HG02870 (cell line): ENCODE measurements around the gene KRT8.
"Not testable (repeated sequence)": the region's sequence is repeated elsewhere in the genome, so short reads cannot be mapped to it uniquely, and the experiment has no call there.

Experiments
- ATAC-seq: cut with Tn5 transposase; IDR thresholded peaks from one replicate; pipeline ENCODE4 v1.9.1; 2021; ENCODE audit warnings: mild to moderate bottlenecking, moderate library complexity; ENCODE audit not compliant: unreplicated experiment

Gene KRT8

DNA sequence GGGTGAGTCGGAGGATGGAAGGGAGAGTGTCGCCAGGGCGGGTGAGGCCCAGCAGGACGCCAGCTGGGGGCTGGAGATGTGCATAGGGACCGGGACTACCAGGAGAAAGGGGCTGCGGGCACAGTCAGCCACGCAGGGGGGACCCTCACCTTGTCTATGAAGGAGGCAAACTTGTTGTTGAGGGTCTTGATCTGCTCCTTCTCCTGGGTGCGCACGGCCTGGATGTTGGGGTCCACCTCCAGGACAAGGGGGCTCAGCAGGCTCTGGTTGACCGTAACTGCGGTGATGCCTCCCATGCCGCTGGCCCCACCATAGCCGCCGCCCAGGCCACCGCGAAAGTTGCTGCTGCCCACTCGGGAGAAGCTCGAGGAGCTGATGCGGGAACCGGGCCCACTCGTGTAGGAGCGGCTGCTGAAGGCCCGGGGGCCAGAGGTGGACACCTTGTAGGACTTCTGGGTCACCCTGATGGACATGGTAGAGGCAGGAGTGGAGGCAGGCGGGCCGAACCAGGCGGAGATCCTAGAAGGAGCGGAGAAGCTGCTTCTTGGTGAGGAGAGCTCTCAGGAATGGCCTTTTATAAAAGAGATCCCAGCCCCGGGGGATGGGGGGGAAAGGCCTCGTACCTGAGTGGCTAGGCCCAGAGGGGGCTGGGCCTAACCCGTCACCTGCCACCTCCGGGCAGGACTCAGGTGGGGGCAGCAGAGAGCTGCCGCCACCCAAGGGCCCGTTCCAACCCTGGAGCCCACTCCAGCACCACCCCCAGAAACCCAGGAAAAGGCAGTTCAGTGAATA lies at the start of gene KRT8:
Gene KRT8 (minus strand): TSS at position 568 of the 792 bp plus-strand sequence. CDS start 95 bp downstream, at position 473.
- not testable (repeated sequence) for ATAC-seq

DNA sequence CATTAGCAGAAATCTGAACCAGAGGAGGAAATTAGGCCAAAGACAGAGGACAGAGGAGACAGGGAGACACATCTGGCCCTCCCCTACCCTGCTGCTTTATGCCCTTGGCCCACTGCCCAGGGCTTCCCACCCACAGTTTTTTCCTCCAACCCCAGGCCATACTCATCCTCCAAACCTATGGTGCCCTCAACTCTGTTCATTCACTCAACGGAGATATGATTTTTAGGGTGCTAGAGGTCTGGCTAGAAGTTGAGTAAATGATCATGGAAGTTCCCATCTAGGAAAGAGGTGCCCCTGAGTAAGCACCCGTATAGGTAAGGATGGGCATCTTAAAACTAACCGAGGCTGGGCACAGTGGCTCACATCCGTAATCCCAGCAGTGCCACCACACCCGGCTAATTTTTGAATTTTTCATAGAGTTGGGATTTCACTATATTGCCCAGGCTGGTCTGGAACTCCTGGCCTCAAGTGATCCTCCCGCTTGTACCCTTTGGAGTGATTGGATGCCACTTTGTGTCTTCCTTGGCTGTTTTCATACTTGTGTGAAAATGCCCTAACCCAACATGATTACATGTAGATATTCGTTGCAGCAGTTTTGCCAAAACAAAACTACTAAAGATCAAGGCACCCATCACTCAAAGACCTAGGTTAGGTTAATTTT lies 48.4 kb upstream of the KRT8 start:
- no peak for ATAC-seq

DNA sequence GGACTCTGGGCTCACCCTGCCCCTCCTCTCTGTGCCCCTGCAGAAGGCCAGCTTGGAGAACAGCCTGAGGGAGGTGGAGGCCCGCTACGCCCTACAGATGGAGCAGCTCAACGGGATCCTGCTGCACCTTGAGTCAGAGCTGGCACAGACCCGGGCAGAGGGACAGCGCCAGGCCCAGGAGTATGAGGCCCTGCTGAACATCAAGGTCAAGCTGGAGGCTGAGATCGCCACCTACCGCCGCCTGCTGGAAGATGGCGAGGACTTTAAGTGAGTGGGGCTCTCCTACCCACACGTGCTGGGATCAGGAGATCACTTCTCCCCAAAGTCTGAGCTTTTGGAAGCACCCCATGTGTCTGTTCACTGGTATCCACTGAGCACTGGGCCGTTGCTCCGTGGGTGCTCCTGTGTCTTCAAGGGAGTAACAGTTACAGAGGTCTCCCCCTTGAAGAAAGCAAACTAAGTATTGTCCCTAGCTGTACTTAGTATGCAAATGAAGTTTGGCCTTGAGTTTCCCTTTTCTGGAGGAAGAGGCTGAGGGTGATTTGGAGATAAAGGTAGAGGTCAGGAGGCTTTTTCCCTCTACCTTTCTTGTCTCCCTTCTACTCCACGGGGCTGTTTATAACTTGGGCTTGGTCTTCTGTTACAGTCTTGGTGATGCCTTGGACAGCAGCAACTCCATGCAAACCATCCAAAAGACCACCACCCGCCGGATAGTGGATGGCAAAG lies 47.4 kb upstream of the KRT8 start:
- no peak for ATAC-seq

DNA sequence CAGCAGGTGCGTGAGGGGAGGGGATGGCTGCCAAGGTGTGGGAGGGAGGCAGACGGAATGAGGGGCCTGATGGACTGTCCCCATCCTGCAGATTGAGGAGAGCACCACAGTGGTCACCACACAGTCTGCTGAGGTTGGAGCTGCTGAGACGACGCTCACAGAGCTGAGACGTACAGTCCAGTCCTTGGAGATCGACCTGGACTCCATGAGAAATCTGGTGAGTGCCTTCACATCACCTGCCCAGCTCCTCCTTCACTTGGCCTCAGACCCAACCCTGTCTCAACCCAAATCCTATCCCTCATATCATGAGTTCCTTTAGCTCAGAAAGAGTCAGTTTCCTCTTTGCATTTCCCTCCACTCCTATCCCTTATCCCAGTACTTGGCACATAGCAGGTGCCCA lies 46.8 kb upstream of the KRT8 start:
- no peak for ATAC-seq

- ATAC-seq = no peak
Measured at GRCh38 chr12:52951126-52951525, 46.2 kb upstream of the KRT8 start.

GRCh38 chr12:52950553-52950952 lies 45.7 kb upstream of the KRT8 start:
- no peak for ATAC-seq

DNA sequence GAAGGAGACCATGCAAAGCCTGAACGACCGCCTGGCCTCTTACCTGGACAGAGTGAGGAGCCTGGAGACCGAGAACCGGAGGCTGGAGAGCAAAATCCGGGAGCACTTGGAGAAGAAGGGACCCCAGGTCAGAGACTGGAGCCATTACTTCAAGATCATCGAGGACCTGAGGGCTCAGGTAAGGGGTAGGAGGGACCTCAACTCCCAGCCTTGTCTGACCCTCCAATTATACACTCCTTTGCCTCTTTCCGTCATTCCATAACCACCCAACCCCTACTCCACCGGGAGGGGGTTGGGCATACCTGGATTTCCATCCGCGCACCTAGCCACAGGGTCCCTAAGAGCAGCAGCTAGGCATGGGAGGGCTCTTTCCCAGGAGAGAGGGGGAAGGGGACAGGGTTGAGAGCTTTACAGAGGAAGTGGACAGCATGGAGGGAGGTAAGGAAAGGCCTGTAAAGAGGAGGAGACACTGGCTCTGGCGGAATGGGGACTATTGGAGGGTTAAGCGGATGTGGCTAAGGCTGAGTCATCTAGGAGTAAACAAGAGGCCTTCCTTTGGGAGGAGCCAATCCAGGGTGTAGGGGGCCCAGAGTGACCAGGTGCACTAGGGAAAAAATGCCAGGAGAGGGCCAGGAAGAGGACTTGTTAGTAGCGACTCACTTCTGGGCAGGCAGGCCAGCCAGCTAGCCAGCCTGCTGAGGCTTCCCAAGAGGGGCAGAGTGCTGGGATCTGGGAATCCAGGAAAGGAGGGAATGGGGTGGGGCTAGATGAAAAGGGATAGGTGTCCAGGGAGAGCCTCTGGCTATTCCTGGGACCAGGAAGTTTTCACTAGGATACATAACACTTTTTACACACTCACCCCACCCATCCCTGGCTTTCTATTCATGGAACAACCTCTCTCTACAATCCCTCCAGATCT lies 44.8 kb upstream of the KRT8 start:
- ATAC-seq = no peak

DNA sequence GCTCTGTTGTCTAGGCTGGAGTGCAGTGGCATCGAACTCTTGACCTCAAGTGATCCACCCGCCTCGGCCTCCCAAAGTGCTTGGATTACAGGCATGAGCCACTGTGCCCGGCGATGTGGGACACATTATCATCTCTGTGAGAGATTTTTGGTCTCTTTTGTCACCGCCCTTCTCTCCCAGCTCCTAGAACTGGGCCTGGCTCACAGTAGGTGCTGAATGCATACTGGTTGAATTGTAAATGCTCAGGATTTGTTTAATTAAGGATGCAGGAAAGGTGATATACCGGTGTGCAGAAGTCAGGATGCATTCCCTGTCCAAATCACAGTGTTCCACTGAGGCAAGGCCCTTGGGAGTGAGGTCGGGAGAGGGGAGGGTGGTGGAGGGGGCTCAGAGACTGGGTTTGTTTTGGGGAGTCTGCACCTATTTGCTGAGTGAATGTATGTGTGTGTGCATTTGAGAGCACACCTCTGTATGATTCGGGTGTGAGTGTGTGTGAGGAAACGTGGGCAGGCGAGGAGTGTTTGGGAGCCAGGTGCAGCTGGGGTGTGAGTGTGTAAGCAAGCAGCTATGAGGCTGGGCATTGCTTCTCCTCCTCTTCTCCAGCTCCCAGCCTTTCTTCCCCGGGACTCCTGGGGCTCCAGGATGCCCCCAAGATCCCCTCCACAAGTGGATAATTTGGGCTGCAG lies 43.0 kb upstream of the KRT8 start:
- no peak for ATAC-seq

DNA sequence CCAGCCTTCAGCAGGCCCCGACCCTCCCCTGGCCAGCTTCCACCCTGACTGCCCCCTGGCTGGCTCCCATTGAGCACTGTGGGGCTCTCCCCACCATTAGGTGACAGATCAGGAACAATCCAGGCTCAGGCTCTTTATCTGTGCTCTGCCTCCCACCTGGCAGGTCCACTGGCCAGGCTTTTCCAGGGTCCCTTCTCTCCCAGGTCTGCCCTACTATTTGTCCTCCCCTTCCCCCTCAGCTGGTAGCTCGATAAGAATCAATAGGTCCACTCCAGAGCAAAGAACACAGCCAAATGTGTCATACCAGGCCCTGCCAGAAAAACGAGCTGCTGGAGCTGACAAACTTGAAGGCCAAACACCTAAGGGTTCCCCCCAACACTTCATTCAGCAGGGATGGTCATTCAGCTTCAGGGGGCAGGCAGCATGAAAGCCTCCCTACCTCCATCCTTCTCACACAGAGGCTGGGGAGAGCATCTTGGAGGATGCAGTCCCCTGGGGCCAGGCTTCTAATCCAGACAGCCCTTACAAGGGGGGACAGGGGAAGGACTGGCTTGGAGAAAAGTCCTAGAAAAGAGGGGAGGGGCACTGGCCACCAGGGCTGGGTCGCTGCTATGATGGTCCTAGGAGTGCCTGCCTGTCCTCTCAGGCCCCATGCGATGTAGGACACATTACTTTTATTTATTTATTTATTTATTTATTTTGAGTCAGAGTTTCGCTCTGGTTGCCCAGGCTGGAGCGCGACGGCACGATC lies 42.1 kb upstream of the KRT8 start:
- no peak for ATAC-seq

DNA sequence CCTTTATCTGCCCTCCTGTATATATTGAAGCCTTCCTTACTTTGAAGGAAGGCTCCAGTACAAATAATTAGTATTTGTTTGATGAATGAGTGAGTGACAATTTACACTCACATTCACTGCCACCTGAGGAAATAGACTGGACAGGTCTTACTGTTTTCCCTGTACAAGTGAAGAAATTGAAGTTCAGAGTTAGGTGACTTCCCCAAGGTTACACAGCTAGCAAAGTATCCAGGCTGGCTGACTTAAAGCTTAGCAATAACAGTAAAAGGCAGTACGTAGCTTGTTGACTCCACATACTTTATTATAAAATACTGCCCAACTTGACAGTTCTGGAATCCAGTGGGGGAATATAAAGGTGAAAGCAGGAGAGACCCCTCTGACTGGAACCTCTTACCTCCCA lies 41.5 kb upstream of the KRT8 start:
- no peak for ATAC-seq

GRCh38 chr12:52945389-52946232 lies 40.7 kb upstream of the KRT8 start:
- ATAC-seq = no peak

DNA sequence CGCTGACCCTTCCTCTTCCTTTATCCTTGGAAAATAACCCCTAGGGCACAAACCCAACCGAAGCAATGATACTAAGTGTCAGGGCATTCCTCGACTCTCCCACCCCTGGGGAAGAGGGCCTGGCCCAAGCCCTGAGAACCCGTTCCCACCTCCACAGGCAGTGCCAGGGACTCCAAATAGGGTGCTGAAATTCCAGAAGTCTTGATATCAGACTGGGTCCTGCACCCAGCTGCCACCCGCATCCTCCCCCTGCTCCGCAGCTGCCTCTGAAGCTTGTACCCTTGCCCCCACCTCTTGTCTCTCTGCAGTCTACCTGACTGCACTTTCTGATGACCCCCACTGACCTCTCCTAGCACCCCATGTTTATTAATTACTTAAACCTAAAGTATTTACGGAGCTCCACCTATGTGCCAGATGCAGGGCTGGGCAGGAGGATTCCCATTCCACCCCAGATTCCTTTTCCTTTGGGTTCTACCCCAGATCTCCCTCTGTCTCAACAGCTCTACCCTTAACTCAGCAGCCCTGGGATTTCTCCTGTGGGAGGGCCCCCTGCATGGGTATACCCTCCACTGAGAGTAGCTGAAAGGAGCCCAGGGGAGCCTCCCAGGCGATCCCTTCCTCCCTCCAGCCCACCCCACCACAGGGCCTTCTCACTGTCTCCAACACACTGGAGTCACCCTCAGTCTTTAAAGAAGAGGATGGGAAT lies 40.0 kb upstream of the KRT8 start:
- no peak for ATAC-seq

- no peak for ATAC-seq
Measured at GRCh38 chr12:52942901-52943181, 38.0 kb upstream of the KRT8 start.

DNA sequence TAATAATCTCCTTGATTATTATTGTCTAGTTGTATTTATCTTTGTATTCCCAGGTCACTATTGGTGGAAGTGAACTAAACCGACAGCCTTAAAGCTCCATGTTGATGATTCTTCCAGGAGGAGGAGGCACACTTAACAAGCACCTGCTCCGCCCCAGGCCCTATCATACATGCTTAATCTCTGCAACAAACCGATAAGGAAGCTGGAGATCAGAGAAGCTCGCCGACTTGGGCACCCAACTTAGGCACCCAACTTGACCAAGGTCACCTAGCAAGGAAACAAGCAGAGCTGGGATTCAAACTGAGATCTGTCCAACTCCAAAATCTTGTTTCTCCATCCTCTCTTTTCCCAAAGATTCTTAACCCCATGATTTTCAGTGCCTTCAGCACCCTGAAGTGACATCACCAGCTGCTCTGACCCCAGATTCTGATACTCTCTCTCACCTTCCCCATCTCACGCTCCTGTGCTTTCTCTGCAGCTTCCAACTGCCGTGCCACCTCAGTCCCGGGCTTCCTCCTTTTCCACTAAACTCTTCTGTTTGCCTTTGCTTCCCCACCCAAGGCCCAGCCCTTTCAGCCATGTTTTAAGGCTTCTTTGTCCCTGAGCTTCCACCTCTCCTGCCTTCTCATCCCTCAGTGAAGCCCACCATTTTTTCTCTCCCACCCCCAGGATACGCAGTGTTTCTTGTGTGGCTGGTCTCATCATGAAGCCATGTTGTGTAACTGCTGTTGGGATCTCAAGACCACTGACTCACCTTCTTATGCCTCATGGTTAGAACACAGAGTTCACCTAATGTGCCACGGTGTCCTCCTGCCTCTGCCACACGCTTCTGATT lies 37.4 kb upstream of the KRT8 start:
- no peak for ATAC-seq

- no peak for ATAC-seq
Measured at GRCh38 chr12:52929538-52929937, 24.7 kb upstream of the KRT8 start.

GRCh38 chr12:52927964-52928363 lies 23.1 kb upstream of the KRT8 start:
- no peak for ATAC-seq

GRCh38 chr12:52926596-52927234 lies 21.8 kb upstream of the KRT8 start:
- no peak for ATAC-seq
